Stimulated activated CD4-positive, alpha-beta T cell treated with anti-CD3 and anti-CD28 coated beads, Interleukin-1b, Interleukin-23, amount 100 ng/mL, for 1 hour (primary cell): Measurements from ENCODE around the gene NAT14.

Experiments
- DNase-seq, 2 donors: peaks; one replicate each; pipeline ENCODE4 v3.0.0-alpha.2; 2020; ENCODE audit warnings: low read depth in 2 of 2

The NAT14 gene

DNA sequence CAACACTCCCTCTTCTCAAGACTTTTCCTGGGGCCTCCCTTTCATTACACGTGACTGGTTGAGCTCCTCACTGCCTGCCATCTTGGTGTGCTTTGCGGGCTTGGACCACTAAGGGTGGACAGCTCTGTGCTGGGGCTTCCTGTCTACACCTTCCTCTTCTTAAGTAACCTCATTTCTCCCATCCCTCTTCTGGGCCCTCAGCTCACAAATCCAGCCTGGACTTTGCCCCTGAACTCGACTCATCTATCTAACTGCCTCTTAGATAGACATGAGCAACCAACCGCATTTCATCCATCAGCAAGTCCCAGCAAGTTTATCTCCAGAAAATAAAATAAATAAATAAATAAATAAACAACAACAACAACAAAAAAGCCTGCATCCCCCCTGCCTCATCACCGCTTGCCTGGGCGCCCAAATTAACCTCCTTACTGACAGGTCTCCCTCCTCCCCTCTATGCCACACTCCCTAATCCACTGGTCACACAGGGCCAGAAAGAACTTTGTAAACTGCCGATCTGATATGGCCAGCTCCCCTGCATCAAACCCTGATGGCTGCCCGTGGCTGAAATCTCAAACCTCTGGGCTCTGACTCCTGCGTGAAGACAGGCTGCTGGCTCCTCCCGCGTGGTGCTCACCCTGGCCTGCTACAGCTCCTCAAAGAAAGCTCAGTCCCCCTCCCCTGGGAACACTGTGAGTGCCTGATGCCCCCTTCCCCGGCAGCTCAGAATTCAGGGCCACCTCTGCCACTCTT is 31.3 kb upstream of the NAT14 start:
- DNase-seq = no peak

DNA sequence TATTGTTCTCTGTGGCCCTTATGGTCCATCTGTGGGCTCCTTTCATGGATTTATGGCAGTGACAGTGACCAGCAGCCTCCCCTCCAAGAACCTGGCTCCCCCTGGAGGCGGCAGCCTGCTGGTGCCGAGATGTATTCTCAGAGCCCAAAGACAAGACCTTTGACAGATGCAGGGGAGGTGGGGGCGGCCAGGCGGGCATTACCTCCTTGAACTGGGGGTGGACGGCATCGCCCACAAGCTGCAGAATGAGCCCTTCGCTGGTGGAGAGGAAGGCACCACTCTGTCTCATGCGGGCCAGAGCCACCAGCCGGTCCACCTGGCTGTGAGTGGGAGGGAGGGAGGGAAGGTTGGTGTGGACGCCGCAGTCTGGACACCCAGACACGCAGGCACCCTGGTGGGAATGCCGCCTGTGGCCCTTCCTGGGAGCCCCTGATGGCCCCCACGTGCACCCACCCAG is 30.2 kb upstream of the NAT14 start:
- no peak for DNase-seq

DNA sequence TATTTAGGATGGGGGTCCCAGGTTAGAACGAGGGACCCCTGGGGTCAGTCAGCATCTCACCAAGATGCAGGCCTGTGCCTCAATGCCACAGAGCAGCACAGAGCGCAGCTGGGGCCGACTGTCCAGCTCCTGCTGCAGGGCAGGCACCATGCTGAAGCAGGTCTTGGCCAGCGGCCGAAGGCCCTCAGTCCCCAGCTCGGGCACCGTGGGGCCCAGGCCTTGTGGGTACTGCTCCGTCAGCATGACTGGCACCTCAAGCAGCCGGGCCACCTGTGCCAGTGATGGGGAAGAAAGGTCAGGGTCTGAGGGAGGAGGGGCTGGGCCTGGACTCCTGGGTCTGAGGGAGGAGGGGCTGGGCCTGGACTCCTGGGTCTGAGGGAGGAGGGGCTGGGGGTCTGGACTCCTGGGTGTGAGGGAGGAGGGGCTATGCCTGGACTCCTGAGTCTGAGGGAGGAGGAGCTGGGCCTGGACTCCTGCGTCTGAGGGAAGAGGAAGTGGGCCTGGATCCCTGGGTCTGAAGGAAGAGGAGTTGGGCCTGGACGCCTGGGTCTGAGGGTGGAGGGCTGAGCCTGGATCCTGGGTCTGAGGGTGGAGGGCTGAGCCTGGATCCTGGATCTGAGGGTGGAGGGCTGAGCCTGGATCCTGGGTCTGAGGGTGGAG is 29.3 kb upstream of the NAT14 start:
- DNase-seq = no peak

DNA sequence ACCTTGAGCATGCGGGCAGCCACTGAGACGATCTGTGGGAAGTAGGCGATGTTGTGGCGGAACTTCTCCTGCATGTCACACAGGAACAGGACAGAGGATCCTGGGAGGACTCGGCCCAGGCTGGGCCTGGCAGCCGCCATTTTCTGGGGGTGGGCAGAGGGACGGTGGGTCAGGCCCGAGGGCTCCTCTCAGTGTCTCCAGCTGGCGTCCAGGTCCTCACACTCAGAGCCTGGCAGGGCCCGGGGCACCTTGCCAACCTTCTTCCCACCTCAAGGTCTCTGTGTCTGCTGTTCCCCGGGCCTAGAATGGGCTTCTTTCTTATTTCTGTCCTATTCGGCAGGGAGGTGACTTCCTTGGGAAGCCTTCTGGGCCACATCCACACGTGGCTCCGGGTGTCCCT is 28.6 kb upstream of the NAT14 start:
- DNase-seq = no peak

- no peak for DNase-seq
Observed at GRCh38 chr19:55457683-55458457, 27.1 kb upstream of the NAT14 start.

DNA sequence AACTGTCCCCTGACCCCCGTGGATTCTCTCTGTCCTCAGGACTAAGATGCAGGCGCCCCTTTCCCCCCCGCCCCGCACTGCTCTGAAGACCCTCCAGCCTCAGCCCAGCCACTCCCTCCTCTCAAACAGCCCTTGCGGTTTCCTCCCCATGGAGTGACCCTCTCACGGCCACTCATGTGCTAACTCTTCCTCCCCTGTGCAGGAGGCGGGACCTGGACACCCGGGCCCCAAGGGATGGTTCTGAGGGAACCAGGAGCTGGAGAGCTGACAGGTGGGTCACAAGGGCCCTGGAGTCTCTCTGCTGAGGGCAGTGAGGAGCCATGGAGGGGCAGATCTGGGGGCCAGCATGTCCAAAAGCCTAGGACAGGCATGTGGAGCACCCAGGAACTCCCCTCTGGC is 25.4 kb upstream of the NAT14 start:
- no peak for DNase-seq

DNA sequence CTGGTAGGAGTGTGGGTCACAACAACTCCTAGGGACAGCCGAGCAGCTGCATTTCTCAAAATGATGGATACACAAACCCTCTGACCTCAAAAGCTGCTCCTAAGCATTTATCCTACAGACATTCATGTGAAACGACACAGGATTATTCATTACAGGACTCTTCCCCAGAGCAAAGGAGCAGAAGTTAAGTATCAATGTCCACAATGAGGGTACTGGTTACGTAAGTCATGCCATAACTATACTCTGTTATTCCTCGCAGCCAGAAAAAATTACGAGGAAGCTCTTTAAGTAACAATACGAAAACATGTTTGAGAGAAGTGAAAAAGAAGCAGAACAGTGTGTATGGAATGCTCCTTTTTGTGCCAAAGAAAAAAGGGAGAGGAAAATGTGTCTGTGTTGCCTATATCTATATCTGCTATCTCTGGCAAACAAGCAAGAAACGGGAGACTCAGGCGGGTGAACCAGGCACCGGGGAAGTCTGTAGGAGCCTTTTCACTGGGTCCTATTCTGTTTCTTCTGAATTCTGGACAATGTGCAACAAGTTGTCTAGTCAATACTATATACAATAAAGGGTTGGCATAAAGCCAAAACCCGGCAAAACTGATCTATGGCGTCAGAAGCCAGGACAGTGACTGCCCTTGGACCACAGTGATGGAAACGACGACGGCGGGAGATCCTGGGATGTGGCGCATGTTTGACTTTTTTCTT is 24.9 kb upstream of the NAT14 start:
- DNase-seq = no peak

- DNase-seq = no peak
Observed at GRCh38 chr19:55460670-55461258, 24.2 kb upstream of the NAT14 start.

- peak; percentile 100 for DNase-seq
Observed at GRCh38 chr19:55461259-55461973, 23.6 kb upstream of the NAT14 start, which contains the start of gene ISOC2. Gene ISOC2 (minus strand): TSS chr19:55461642. CDS start chr19:55456486, 5,156 bp downstream.

DNA sequence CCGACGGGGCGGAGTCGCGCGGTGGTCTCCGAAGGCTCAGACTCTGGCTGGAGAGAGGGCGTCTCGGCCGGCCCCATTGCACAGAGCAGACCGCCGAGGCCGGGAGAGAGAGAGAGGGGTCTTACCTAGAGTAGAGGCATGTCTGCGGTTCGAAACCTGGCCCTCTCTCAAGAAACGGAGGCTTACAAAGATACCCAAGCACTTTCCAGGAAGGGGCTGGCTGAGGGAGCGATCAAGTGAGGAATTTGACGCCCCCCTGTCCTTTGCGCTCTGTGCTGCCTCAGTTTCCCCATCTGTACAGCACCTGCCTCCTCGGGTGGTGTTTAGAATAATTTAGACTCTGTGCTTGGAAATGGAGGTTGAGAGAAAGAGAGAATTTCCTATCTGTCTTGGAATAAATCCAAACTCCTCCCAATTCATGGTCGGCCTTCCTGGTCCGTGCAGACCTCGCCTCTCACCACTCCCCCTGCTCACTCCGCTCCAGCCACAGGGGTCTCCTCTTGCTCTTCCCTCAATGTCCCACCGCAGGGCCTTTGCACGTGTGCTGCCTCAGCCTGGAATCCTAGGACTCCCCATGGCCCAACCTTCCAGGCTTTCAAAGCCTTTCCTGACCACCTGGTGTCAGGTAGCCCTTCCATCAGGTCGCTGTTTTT is 22.9 kb upstream of the NAT14 start:
- no peak for DNase-seq

DNA sequence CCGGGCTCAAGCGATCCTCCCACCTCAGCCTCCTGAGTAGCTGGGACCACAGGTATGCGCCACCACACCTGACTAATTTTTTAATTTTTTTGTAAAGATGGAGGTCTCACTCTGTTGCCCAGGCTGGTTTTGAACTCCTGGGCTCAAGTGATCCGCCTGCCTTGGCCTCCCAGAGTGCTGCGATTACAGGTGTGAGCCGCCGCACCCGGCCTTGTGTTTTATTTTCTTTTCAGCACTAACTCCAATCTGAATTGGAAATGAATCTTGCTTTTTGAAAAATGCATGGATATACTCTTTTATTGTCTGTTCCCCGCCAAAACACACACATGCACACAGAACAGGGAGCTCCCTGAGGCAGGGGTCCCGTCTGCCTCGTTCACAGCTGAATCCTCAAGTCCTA is 22.3 kb upstream of the NAT14 start:
- DNase-seq = no peak

DNA sequence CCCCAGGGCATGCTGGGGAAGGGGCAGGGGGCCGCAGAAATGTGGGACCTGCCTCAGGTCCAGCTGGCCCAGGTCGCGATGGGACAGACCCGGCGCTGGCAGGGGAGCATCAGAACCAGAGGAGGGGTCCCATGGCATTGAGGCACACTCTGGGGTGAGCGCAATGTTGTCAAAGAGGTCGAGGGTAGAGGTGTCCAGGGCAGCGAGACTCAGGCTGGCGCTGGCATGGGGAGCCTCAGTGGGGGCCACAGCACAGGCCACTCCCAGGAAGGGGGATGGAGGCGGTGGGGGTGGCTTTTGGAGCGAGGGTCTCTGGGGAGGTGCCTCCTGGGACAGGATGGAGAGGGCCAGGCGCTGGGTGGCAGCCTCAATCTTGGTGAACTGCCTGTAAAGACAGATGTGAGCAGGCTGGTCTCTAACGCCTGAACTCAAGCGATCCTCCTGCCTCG is 21.4 kb upstream of the NAT14 start:
- no peak for DNase-seq

DNA sequence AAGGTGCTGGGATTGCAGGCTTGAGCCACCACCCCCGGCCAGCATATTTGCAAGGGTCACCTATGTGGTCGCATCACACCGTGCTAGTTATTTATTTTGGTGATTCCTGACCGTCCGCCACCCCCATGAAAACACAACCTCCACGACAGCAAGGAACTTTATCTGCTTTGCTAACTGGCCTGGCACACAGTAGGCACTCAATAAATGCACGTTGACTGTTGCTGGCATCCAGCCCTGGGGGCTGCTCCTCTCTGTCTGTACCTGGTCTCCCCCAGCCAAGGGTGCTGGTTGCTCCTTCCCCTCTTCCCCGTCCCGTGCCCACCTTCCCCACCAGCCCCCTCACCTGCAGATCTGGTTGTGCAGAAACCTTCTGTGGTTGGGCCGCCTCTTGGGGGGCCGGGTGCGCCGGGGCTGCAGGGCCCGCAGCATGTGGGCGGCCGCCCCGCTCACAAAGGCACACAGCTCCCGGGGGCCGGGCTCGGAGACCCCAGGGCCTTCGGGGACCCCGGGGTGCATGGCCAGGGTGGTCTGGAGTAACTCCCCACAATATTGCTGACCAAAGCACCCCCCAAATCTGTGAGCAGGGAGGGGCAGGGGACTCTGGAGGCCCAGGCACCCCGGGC is 20.8 kb upstream of the NAT14 start:
- no peak for DNase-seq

GRCh38 chr19:55464662-55465054 is 20.3 kb upstream of the NAT14 start, which contains the start of gene C19orf85:
Gene C19orf85 (minus strand): TSS chr19:55464751. CDS start chr19:55464554, 197 bp downstream.
- DNase-seq = no peak

DNA sequence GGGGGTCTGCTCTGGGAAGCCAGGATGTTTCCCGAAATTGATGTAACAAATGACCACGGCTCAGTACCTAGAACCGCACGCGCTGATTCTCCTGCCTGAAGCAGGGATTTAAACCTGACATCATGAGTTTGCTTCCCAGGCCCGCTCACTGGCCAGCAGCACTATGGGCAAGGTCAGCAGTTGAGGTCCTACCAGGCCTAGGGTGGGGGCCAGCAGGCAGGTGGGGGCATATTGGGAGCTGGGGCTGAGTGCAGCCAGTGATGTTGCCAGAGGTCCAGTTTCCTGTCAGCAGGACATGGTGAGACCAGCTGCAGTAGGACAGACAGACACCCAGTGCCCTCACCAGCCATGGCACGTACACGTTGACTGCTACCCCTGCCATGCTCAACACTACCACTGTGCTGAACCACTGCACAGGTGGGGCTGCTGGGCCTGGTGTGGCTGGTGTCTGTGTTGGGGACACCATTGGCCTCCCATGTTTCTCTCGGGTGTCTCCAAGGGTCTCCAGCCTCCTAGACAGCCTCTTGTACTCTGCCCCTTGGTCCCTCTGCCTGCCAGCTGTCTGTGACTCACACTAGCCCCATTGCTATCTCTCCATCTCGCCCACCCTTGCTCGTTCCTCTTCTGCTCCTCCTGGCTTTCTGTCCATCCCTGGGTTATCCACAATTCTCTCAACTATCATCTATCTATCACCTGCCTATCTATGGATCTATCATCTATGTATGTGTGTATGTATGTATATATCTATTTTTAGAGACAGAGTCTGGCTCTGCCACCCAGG is 19.3 kb upstream of the NAT14 start:
- DNase-seq = no peak

DNA sequence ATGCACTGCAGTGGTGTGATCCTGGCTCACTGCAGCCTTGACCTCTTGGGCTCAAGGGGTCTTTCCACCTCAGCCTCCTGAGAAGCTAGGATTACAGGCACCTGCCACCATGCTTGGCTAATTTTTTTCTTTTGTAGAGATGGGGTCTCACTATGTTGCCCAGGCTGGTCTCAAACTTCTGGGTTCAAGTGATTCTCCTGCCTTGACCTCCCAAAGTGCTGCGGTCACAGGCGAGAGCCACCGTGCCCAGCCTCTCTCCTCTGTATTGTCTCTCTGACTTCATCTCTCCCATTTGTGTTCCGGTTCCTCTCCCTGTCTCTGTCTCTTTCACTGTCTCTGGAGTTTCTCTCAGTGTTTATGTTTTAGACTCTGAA is 18.8 kb upstream of the NAT14 start:
- DNase-seq = no peak

GRCh38 chr19:55467236-55468053 is 17.5 kb upstream of the NAT14 start:
- DNase-seq = peak; percentile 42 to 60

DNA sequence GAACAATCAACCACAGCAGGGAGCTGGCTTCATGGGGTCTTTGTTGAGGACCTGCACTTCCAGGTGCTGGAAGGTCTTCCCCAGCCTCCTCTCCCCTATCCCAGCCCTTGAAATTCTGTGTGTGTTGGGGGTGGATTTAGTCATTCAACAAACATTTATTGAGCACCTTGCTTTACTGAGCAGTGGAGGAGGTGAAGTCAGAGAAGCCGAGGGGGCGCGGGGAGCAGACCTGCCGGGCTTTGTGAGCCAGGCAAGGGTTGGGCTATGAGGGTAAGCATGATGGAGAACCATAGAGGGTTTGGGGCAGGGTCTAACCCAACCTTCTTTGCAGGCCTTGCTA is 17.0 kb upstream of the NAT14 start:
- DNase-seq = no peak
